HTERT RPE-1 (cell line): ENCODE results near the gene FAM228B.
"Not testable (repeated sequence)": the region's sequence is repeated elsewhere in the genome, so short reads cannot be mapped to it uniquely, and the experiment has no call there.

Source experiments
- in situ Hi-C: fragments of 300-500 bp; cut with MboI; formaldehyde crosslinking; loops from 4 replicates; pipeline ENCODE4 v1.14.3; 2020; ENCODE audit warnings: low sequenced_read_pairs

The FAM228B gene

GRCh38 chr2:24123195-24123921 is at the start of gene FAM228B, which contains the start of gene PFN4:
Gene FAM228B, plus strand, starts transcription at chr2:24123469. Its CDS starts 893 bp downstream, at chr2:24124362.
Gene PFN4, minus strand, starts transcription at chr2:24123334. Its CDS starts 799 bp downstream, at chr2:24122535.
- in situ Hi-C loops: no loop called here

GRCh38 chr2:24073816-24074215 is 49.5 kb upstream of the FAM228B start:
- in situ Hi-C loops: no loop called here

- in situ Hi-C loops: no loop called here
Observed at GRCh38 chr2:24075259-24075658, 48.0 kb upstream of the FAM228B start.

GRCh38 chr2:24075915-24076848 is 47.1 kb upstream of the FAM228B start, which contains the start of gene SF3B6:
Gene SF3B6, minus strand, starts transcription at chr2:24076326. Its CDS starts 97 bp downstream, at chr2:24076229.
- in situ Hi-C loops: no loop called here

- in situ Hi-C loops: no loop called here
Observed at GRCh38 chr2:24076849-24077534, 46.3 kb upstream of the FAM228B start.

- in situ Hi-C loops: no loop called here
Observed at GRCh38 chr2:24077535-24077877, 45.8 kb upstream of the FAM228B start.

GRCh38 chr2:24077879-24078278 is 45.4 kb upstream of the FAM228B start:
- in situ Hi-C loops: no loop called here

GRCh38 chr2:24080701-24081100 is 42.6 kb upstream of the FAM228B start:
- in situ Hi-C loops: no loop called here

GRCh38 chr2:24082787-24083566 is 40.3 kb upstream of the FAM228B start:
- in situ Hi-C loops: no loop called here

GRCh38 chr2:24083567-24084385 is 39.5 kb upstream of the FAM228B start:
- in situ Hi-C loops: no loop called here

GRCh38 chr2:24084386-24085199 is 38.7 kb upstream of the FAM228B start, which contains the start of gene TP53I3:
Gene TP53I3, minus strand, starts transcription at chr2:24084834. Its CDS starts 508 bp downstream, at chr2:24084326.
- in situ Hi-C loops: no loop called here

GRCh38 chr2:24085200-24085489 is 38.1 kb upstream of the FAM228B start:
- in situ Hi-C loops: no loop called here

- in situ Hi-C loops: no loop called here
Observed at GRCh38 chr2:24086241-24086640, 37.0 kb upstream of the FAM228B start.

- in situ Hi-C loops: no loop called here
Observed at GRCh38 chr2:24087032-24087431, 36.2 kb upstream of the FAM228B start.

- in situ Hi-C loops: no loop called here
Observed at GRCh38 chr2:24088821-24089359, 34.4 kb upstream of the FAM228B start.

GRCh38 chr2:24093270-24093669 is 30.0 kb upstream of the FAM228B start:
- in situ Hi-C loops: not testable (repeated sequence)

GRCh38 chr2:24095171-24095677 is 28.0 kb upstream of the FAM228B start:
- in situ Hi-C loops: not testable (repeated sequence)

GRCh38 chr2:24100732-24101131 is 22.5 kb upstream of the FAM228B start:
- in situ Hi-C loops: not testable (repeated sequence)
